HCT116 (cell line): ENCODE measurements around the gene SIRPB2. TPM values are rescaled to one million over a fixed set of nuclear protein-coding genes. Genes with fewer than 3 reads are reported as not detected.

ENCODE experiments used
- ATAC-seq: fragments of 200-7000 bp; cut with Tn5 transposase; 2 replicates; pipeline ENCODE4 v1.9.1; 2020; ENCODE audit warnings: mild to moderate bottlenecking, moderate library complexity
- BruUV-seq: library from RNA; stranded (reverse); fragments of 400-500 nt; replicated peaks from 2 replicates; lab custom pipeline; 2021; lab: Mats Ljungman, UMichigan
- CTCF ChIA-PET: fragments of 300-600 bp; sonication (Branson Sonifier 250); formaldehyde crosslinking; loops from one replicate; lab custom pipeline; 2021; ENCODE audit warnings: antibody characterized with exemption; lab: Charles Lee
- POLR2A ChIA-PET: fragments of 300-600, 350-600 bp; sonication (Branson Sonifier 250); formaldehyde crosslinking; loops from one replicate; lab custom pipeline; 2021; ENCODE audit warnings: antibody characterized with exemption; lab: Charles Lee
- RAD21 ChIA-PET, 2 experiments: fragments of 300-600 bp; sonication (Branson Sonifier 250); formaldehyde crosslinking; loops; one replicate each; lab custom pipeline; 2023; ENCODE audit warnings: low total read pairs in 2 of 2; ENCODE audit not compliant: uncharacterized antibody in 2 of 2, unreplicated experiment in 2 of 2, low non-redundant PET in 1 of 2; lab: Charles Lee
- DNase-seq: peaks from one replicate; pipeline ENCODE4 v3.0.0-alpha.2; 2010; ENCODE audit warnings: low read depth, low spot score
- H2AFZ ChIP-seq: fragments of 200-600 bp; shearing (Covaris generic), sonication (generic); 2 replicates; pipeline ENCODE4 v1.6.1; 2017; ENCODE audit warnings: low read depth, mixed run types, mixed read lengths, antibody characterized with exemption, low read length; ENCODE audit not compliant: poor library complexity, severe bottlenecking
- H3K27ac ChIP-seq: 2 replicates; pipeline ENCODE4 v1.5.1; 2012; ENCODE audit warnings: low read depth, low read length
- H3K27me3 ChIP-seq: fragments of 200-600 bp; sonication (generic); 2 replicates; pipeline ENCODE4 v1.6.1; 2016; ENCODE audit warnings: mixed run types, low read length, mixed read lengths; ENCODE audit not compliant: insufficient read depth
- H3K36me3 ChIP-seq, 2 experiments: fragments of 200-500 bp in 1 of 2; fragments of 200-600 bp in 1 of 2; sonication (Bioruptor generic) in 1 of 2; sonication (generic) in 1 of 2; 2 replicates each; pipeline versions ENCODE4 v1.5.1 to v1.6.1; 2014 to 2016; ENCODE audit warnings: low read length in 2 of 2, inconsistent platforms in 1 of 2, mixed read lengths in 1 of 2, mixed run types in 1 of 2; ENCODE audit not compliant: insufficient read depth in 2 of 2, control insufficient read depth in 1 of 2
- H3K4me1 ChIP-seq, 2 experiments: fragments of 200-600 bp in 1 of 2; sonication (generic) in 1 of 2; 2 replicates each; pipeline versions ENCODE4 v1.5.1 to v1.6.1; 2012 to 2017; ENCODE audit warnings: low read length in 2 of 2, inconsistent platforms in 1 of 2, mild to moderate bottlenecking in 1 of 2, mixed read lengths in 1 of 2, mixed run types in 1 of 2, moderate library complexity in 1 of 2; ENCODE audit not compliant: insufficient read depth in 2 of 2, control insufficient read depth in 1 of 2
- H3K4me2 ChIP-seq: fragments of 200-600 bp; sonication (generic); 2 replicates; pipeline ENCODE4 v1.6.1; 2017; ENCODE audit warnings: mixed run types, low read length, mixed read lengths
- H3K4me3 ChIP-seq, 2 experiments: fragments of 200-600 bp in 1 of 2; sonication (generic) in 1 of 2; replicated peaks in 1 of 2; 2 replicates each; pipeline ENCODE4 v1.5.1; 2011 to 2016; ENCODE audit warnings: low read length in 2 of 2, control low read depth in 1 of 2, low read depth in 1 of 2, mild to moderate bottlenecking in 1 of 2, mixed read lengths in 1 of 2, mixed run types in 1 of 2
- H3K79me2 ChIP-seq: fragments of 200-600 bp; sonication (generic); 2 replicates; pipeline ENCODE4 v1.6.1; 2017; ENCODE audit warnings: mild to moderate bottlenecking, mixed run types, low read length, moderate library complexity, mixed read lengths; ENCODE audit not compliant: insufficient read depth
- H3K9ac ChIP-seq: fragments of 200-600 bp; sonication (generic); 2 replicates; pipeline ENCODE4 v1.6.1; 2016; ENCODE audit warnings: low read length, mixed read lengths
- H3K9me2 ChIP-seq: fragments of 200-600 bp; sonication (generic), shearing (Covaris generic); 2 replicates; pipeline ENCODE4 v1.6.1; 2017; ENCODE audit warnings: mixed run types, mild to moderate bottlenecking, moderate library complexity; ENCODE audit not compliant: insufficient read depth
- H3K9me3 ChIP-seq, 2 experiments: fragments of 200-500 bp in 1 of 2; fragments of 200-600 bp in 1 of 2; sonication (Bioruptor generic) in 1 of 2; sonication (generic) in 1 of 2; 2 replicates each; pipeline ENCODE4 v1.6.1; 2014 to 2017; ENCODE audit warnings: low read length in 2 of 2, mixed read lengths in 2 of 2, inconsistent platforms in 1 of 2, low read depth in 1 of 2, mild to moderate bottlenecking in 1 of 2, mixed run types in 1 of 2, moderate library complexity in 1 of 2; ENCODE audit not compliant: control insufficient read depth in 1 of 2, insufficient read depth in 1 of 2
- H4K20me1 ChIP-seq: fragments of 200-600 bp; sonication (generic), shearing (Covaris generic); 2 replicates; pipeline ENCODE4 v1.6.1; 2017; ENCODE audit warnings: mixed run types, mild to moderate bottlenecking, moderate library complexity; ENCODE audit not compliant: insufficient read depth
- CBX3 ChIP-seq: IDR thresholded peaks from 2 replicates; pipeline ENCODE4 v1.6.1; 2012; ENCODE audit warnings: low read depth
- CEBPB ChIP-seq: IDR thresholded peaks from 2 replicates; pipeline ENCODE4 v1.6.1; 2012; ENCODE audit warnings: low read depth
- EGR1 ChIP-seq: IDR thresholded peaks from 2 replicates; pipeline ENCODE4 v1.6.1; 2012; ENCODE audit warnings: low read depth
- ELF1 ChIP-seq: IDR thresholded peaks from 2 replicates; pipeline ENCODE4 v1.6.1; 2012; ENCODE audit warnings: low read depth, borderline replicate concordance
- EZH2 ChIP-seq: fragments of 200-600 bp; sonication (generic); IDR thresholded peaks from 2 replicates; pipeline ENCODE4 v1.6.1; 2017; ENCODE audit warnings: antibody characterized with exemption, mixed run types
- EZH2phosphoT487 ChIP-seq: fragments of 200-600 bp; IDR thresholded peaks from 2 replicates; pipeline ENCODE4 v1.6.1; 2018; ENCODE audit warnings: antibody characterized with exemption, borderline replicate concordance
- FOSL1 ChIP-seq: IDR thresholded peaks from 2 replicates; pipeline ENCODE4 v1.6.1; 2012; ENCODE audit warnings: low read depth
- JUND ChIP-seq: IDR thresholded peaks from 2 replicates; pipeline ENCODE4 v1.6.1; 2012
- POLR2AphosphoS5 ChIP-seq: IDR thresholded peaks from 2 replicates; pipeline ENCODE4 v1.6.1; 2011; ENCODE audit warnings: mild to moderate bottlenecking, low read depth, low read length, moderate library complexity
- RAD21 ChIP-seq: IDR thresholded peaks from 2 replicates; pipeline ENCODE4 v1.6.1; 2012; ENCODE audit warnings: low read depth, mild to moderate bottlenecking
- SIN3A ChIP-seq: IDR thresholded peaks from 2 replicates; pipeline ENCODE4 v1.6.1; 2012; ENCODE audit warnings: low read depth
- SRF ChIP-seq: IDR thresholded peaks from 2 replicates; pipeline ENCODE4 v1.6.1; 2012; ENCODE audit warnings: low read depth
- ZFX ChIP-seq: fragments of 450-650 bp; IDR thresholded peaks from 2 replicates; pipeline ENCODE4 v1.6.1; 2017
- ZNF274 ChIP-seq: fragments of 200-500 bp; sonication (Bioruptor generic); IDR thresholded peaks from 2 replicates; pipeline ENCODE4 v1.6.1; 2014; ENCODE audit warnings: mild to moderate bottlenecking, low read depth, low read length, inconsistent platforms
- intact Hi-C: fragments of 100-400 bp; cut with micrococcal nuclease; formaldehyde crosslinking; loops from 2 replicates; pipeline ENCODE4 v1.10.0; 2022
- total RNA-seq: library from RNA; stranded (reverse); gene quantifications from one replicate; pipeline ENCODE4 v1.2.1, GENCODE V29; 2021; ENCODE audit not compliant: unreplicated experiment
- TF ChIP-seq, protein P1 (sequence below): IDR thresholded peaks from 2 replicates; pipeline ENCODE4 v1.6.1; 2012; ENCODE audit warnings: low read depth
- TF ChIP-seq, protein P2 (sequence below): IDR thresholded peaks from 2 replicates; pipeline ENCODE4 v1.6.1; 2012
- TF ChIP-seq, protein P3 (sequence below): IDR thresholded peaks from 2 replicates; pipeline ENCODE4 v1.6.1; 2012
- TF ChIP-seq, protein P4 (sequence below): IDR thresholded peaks from 2 replicates; pipeline ENCODE4 v1.6.1; 2011; ENCODE audit warnings: mild to moderate bottlenecking, low read length, moderate library complexity; ENCODE audit not compliant: insufficient replicate concordance; ENCODE audit errors: extremely low read depth
- TF ChIP-seq, protein P5 (sequence below), 3 experiments: fragments of 200-600 bp in 1 of 3; sonication (generic) in 1 of 3; IDR thresholded peaks in 2 of 3; conservative IDR thresholded peaks in 1 of 3; 2 replicates each; pipeline ENCODE4 v1.5.1; 2012 to 2017; ENCODE audit warnings: low read depth in 2 of 3, low read length in 2 of 3, antibody characterized with exemption in 1 of 3, borderline replicate concordance in 1 of 3, control low read depth in 1 of 3, mild to moderate bottlenecking in 1 of 3, mixed read lengths in 1 of 3, mixed run types in 1 of 3, moderate library complexity in 1 of 3; ENCODE audit not compliant: insufficient read depth in 1 of 3

The SIRPB2 gene
- total RNA-seq, 1 experiment from 2014 or later: not detected

DNA sequence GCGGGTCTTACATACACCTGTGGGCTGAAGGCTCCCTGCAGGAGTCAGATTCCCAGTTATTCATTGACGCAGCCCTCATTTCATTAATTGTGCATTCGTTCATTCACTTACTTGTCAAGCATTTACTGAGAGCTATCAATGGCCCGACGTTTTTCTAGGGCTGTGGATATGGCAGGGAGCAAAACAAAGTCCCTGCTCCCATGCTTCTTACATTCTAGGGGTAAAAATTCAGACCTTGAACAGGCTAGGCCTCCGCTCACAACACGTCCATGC, 24.2 kb downstream of the SIRPB2 start:
- CTCF ChIA-PET: interaction anchor here (1.0 to 2.3 kb wide), 6 partner anchors 8 to 43 kb away, joined by 3 to 18 read pairs (median 5); no protein-coding TSS in a partner anchor
- no peak for ATAC-seq
- H3K4me1 ChIP-seq: peaks cover 12 to 36% of the 10 kb centered on the region in 2 experiments
- peak overlapping the region; percentile 59 for H3K4me2 ChIP-seq
- peaks cover 6% of the 10 kb centered on the region; the same call in 1 of the 2 replicates for H4K20me1 ChIP-seq
- H3K36me3 ChIP-seq: peaks cover 17 to 21% of the 10 kb centered on the region in 2 experiments; a peak in 3 of 4 replicates
- no peak overlapping the region for H3K9ac ChIP-seq
- H3K79me2 ChIP-seq: peaks cover 42% of the 10 kb centered on the region
- H3K27ac ChIP-seq: no peak overlapping the region
- H3K9me2 ChIP-seq: no peaks in the 10 kb centered on the region
- TF ChIP-seq ZNF274: no peak
- TF ChIP-seq, protein P1, sequence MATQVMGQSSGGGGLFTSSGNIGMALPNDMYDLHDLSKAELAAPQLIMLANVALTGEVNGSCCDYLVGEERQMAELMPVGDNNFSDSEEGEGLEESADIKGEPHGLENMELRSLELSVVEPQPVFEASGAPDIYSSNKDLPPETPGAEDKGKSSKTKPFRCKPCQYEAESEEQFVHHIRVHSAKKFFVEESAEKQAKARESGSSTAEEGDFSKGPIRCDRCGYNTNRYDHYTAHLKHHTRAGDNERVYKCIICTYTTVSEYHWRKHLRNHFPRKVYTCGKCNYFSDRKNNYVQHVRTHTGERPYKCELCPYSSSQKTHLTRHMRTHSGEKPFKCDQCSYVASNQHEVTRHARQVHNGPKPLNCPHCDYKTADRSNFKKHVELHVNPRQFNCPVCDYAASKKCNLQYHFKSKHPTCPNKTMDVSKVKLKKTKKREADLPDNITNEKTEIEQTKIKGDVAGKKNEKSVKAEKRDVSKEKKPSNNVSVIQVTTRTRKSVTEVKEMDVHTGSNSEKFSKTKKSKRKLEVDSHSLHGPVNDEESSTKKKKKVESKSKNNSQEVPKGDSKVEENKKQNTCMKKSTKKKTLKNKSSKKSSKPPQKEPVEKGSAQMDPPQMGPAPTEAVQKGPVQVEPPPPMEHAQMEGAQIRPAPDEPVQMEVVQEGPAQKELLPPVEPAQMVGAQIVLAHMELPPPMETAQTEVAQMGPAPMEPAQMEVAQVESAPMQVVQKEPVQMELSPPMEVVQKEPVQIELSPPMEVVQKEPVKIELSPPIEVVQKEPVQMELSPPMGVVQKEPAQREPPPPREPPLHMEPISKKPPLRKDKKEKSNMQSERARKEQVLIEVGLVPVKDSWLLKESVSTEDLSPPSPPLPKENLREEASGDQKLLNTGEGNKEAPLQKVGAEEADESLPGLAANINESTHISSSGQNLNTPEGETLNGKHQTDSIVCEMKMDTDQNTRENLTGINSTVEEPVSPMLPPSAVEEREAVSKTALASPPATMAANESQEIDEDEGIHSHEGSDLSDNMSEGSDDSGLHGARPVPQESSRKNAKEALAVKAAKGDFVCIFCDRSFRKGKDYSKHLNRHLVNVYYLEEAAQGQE: no peak
- TF ChIP-seq, protein P2, sequence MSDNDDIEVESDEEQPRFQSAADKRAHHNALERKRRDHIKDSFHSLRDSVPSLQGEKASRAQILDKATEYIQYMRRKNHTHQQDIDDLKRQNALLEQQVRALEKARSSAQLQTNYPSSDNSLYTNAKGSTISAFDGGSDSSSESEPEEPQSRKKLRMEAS: no peak
- TF ChIP-seq CBX3: no peak
- TF ChIP-seq ZFX: no peak
- TF ChIP-seq, protein P3, sequence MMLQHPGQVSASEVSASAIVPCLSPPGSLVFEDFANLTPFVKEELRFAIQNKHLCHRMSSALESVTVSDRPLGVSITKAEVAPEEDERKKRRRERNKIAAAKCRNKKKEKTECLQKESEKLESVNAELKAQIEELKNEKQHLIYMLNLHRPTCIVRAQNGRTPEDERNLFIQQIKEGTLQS: no peak
- no peak for TF ChIP-seq EZH2
- no peak for TF ChIP-seq SRF
- no peak for TF ChIP-seq RAD21
- no peak for TF ChIP-seq ELF1
- no peak for TF ChIP-seq CEBPB
- TF ChIP-seq SIN3A: no peak
- TF ChIP-seq EGR1: no peak
- TF ChIP-seq FOSL1: no peak
- TF ChIP-seq, protein P4, sequence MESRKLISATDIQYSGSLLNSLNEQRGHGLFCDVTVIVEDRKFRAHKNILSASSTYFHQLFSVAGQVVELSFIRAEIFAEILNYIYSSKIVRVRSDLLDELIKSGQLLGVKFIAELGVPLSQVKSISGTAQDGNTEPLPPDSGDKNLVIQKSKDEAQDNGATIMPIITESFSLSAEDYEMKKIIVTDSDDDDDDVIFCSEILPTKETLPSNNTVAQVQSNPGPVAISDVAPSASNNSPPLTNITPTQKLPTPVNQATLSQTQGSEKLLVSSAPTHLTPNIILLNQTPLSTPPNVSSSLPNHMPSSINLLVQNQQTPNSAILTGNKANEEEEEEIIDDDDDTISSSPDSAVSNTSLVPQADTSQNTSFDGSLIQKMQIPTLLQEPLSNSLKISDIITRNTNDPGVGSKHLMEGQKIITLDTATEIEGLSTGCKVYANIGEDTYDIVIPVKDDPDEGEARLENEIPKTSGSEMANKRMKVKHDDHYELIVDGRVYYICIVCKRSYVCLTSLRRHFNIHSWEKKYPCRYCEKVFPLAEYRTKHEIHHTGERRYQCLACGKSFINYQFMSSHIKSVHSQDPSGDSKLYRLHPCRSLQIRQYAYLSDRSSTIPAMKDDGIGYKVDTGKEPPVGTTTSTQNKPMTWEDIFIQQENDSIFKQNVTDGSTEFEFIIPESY: no peak
- no peak for TF ChIP-seq JUND
- TF ChIP-seq, protein P5, sequence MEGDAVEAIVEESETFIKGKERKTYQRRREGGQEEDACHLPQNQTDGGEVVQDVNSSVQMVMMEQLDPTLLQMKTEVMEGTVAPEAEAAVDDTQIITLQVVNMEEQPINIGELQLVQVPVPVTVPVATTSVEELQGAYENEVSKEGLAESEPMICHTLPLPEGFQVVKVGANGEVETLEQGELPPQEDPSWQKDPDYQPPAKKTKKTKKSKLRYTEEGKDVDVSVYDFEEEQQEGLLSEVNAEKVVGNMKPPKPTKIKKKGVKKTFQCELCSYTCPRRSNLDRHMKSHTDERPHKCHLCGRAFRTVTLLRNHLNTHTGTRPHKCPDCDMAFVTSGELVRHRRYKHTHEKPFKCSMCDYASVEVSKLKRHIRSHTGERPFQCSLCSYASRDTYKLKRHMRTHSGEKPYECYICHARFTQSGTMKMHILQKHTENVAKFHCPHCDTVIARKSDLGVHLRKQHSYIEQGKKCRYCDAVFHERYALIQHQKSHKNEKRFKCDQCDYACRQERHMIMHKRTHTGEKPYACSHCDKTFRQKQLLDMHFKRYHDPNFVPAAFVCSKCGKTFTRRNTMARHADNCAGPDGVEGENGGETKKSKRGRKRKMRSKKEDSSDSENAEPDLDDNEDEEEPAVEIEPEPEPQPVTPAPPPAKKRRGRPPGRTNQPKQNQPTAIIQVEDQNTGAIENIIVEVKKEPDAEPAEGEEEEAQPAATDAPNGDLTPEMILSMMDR (IDR thresholded peaks at IDR 0.05 in 2 of 3, conservative IDR thresholded peaks at IDR 0.05 in 1 of 3; ENCODE audit: borderline replicate concordance in 1 of 3, insufficient read depth in 1 of 3, low read depth in 2 of 3, low read length in 2 of 3): no peak
- TF ChIP-seq POLR2AphosphoS5: no peak
- no peak for TF ChIP-seq EZH2phosphoT487
- TF ChIP-seq, all 23 proteins: peak for 0
- Histone ChIP-seq H2AFZ (peak overlapping the region; percentile 84), H3K9me3 (no peaks in the 10 kb centered on the region), H3K27me3 (no peaks in the 10 kb centered on the region), H3K4me3 (peak overlapping the region; percentile 24 to 46)
- no peak for DNase-seq
- ChIA-PET POLR2A (no interaction called here), RAD21 (interaction anchor here in 1 of 2 experiments (1.6 kb wide), 1 partner anchor 37 kb away, joined by 3 read pairs; no protein-coding TSS in a partner anchor)
- no TSS peak for BruUV-seq
- intact Hi-C loops: loop anchor here (2.0 to 10.0 kb wide), 3 partner anchors 140 to 348 kb away; partner anchors contain the start of genes PSMF1 and SDCBP2
